ENCODE results near the gene FADS1.

The FADS1 gene

GRCh38 chr11:61812736-61813411 lies 3.9 kb downstream of the FADS1 start:
- TF ChIP-seq CTCF (IDR thresholded peaks at IDR 0.05; ENCODE audit: low read length): no peak
- Histone ChIP-seq H3K27me3 (ENCODE audit: insufficient read depth, low read length) (no peaks in the 10 kb centered on the region), H3K9me3 (ENCODE audit: low read length) (no peaks in the 10 kb centered on the region), H3K36me3 (ENCODE audit: insufficient read depth, low read length) (peaks cover 38% of the 10 kb centered on the region), H3F3A (ENCODE audit: insufficient read depth, low read length) (no peaks in the 10 kb centered on the region), H3K27ac (ENCODE audit: low read depth, low read length, poor library complexity, severe bottlenecking) (no peak overlapping the region), H3K9me2 (ENCODE audit: low read depth, low read length) (no peaks in the 10 kb centered on the region), H3K79me2 (ENCODE audit: insufficient read depth, low read length) (no peaks in the 10 kb centered on the region), H3K4me2 (ENCODE audit: low read length) (no peak overlapping the region), H3K4me3 (ENCODE audit: low read depth, low read length, poor library complexity, severe bottlenecking) (no peak overlapping the region), H3K4me1 (ENCODE audit: insufficient read depth, low read length, severe bottlenecking) (peaks cover 19% of the 10 kb centered on the region), H2AFZ (ENCODE audit: low read length) (no peak overlapping the region), H3K9ac (ENCODE audit: low read length) (no peak overlapping the region), H4K20me1 (ENCODE audit: insufficient read depth, low read length) (no peaks in the 10 kb centered on the region)

- Histone ChIP-seq H4K20me1 (ENCODE audit: insufficient read depth, low read length) (no peaks in the 10 kb centered on the region), H3K4me1 (ENCODE audit: insufficient read depth, low read length, severe bottlenecking) (peaks cover 19% of the 10 kb centered on the region), H3K4me3 (ENCODE audit: low read depth, low read length, poor library complexity, severe bottlenecking) (no peak overlapping the region), H3F3A (ENCODE audit: insufficient read depth, low read length) (no peaks in the 10 kb centered on the region), H3K9me3 (ENCODE audit: low read length) (no peaks in the 10 kb centered on the region), H3K79me2 (ENCODE audit: insufficient read depth, low read length) (no peaks in the 10 kb centered on the region), H2AFZ (ENCODE audit: low read length) (no peak overlapping the region), H3K9ac (ENCODE audit: low read length) (no peak overlapping the region), H3K27me3 (ENCODE audit: insufficient read depth, low read length) (no peaks in the 10 kb centered on the region), H3K27ac (ENCODE audit: low read depth, low read length, poor library complexity, severe bottlenecking) (no peak overlapping the region), H3K4me2 (ENCODE audit: low read length) (no peak overlapping the region), H3K36me3 (ENCODE audit: insufficient read depth, low read length) (peaks cover 40% of the 10 kb centered on the region), H3K9me2 (ENCODE audit: low read depth, low read length) (no peaks in the 10 kb centered on the region)
- TF ChIP-seq CTCF (IDR thresholded peaks at IDR 0.05; ENCODE audit: low read length) (no peak), EZH2 (IDR thresholded peaks at IDR 0.05; ENCODE audit: borderline replicate concordance, low read length) (no peak)
Observed at GRCh38 chr11:61811831-61812230, 5.0 kb downstream of the FADS1 start.

GRCh38 chr11:61810671-61811175 lies 6.1 kb downstream of the FADS1 start:
- TF ChIP-seq CTCF (IDR thresholded peaks at IDR 0.05; ENCODE audit: low read length) (no peak), EZH2 (IDR thresholded peaks at IDR 0.05; ENCODE audit: borderline replicate concordance, low read length) (no peak)
- Histone ChIP-seq H3K9ac (ENCODE audit: low read length) (no peak overlapping the region), H3K79me2 (ENCODE audit: insufficient read depth, low read length) (no peaks in the 10 kb centered on the region), H4K20me1 (ENCODE audit: insufficient read depth, low read length) (no peaks in the 10 kb centered on the region), H3K4me2 (ENCODE audit: low read length) (no peak overlapping the region), H3K9me3 (ENCODE audit: low read length) (no peaks in the 10 kb centered on the region), H3F3A (ENCODE audit: insufficient read depth, low read length) (no peaks in the 10 kb centered on the region), H3K27ac (ENCODE audit: low read depth, low read length, poor library complexity, severe bottlenecking) (no peak overlapping the region), H3K27me3 (ENCODE audit: insufficient read depth, low read length) (no peaks in the 10 kb centered on the region), H2AFZ (ENCODE audit: low read length) (no peak overlapping the region), H3K4me3 (ENCODE audit: low read depth, low read length, poor library complexity, severe bottlenecking) (no peak overlapping the region), H3K9me2 (ENCODE audit: low read depth, low read length) (no peaks in the 10 kb centered on the region), H3K4me1 (ENCODE audit: insufficient read depth, low read length, severe bottlenecking) (peaks cover 13% of the 10 kb centered on the region), H3K36me3 (ENCODE audit: insufficient read depth, low read length) (peaks cover 46% of the 10 kb centered on the region)
